Measurements from ENCODE around the gene TLE3.
A peak's percentile ranks its signal among the peaks of the same experiment; 100 is the strongest.
"Not testable (repeated sequence)": the region's sequence is repeated elsewhere in the genome, so short reads cannot be mapped to it uniquely, and the experiment has no call there.

The TLE3 gene

GRCh38 chr15:70097321-70098152 lies at the start of gene TLE3:
Gene TLE3 (minus strand): TSS chr15:70097917. CDS start chr15:70096798, 1,119 bp downstream.
- peak; percentile 94 to 99 for DNase-seq

- no peak for DNase-seq
Observed at GRCh38 chr15:70147178-70147760, 49.6 kb upstream of the TLE3 start.

- DNase-seq: no peak
Observed at GRCh38 chr15:70146771-70147170, 49.1 kb upstream of the TLE3 start.

GRCh38 chr15:70146162-70146561 lies 48.4 kb upstream of the TLE3 start:
- DNase-seq: no peak

- DNase-seq: no peak
Observed at GRCh38 chr15:70145261-70145660, 47.5 kb upstream of the TLE3 start.

GRCh38 chr15:70142322-70143191 lies 44.8 kb upstream of the TLE3 start:
- DNase-seq: no peak

GRCh38 chr15:70142072-70142321 lies 44.3 kb upstream of the TLE3 start:
- DNase-seq: no peak

GRCh38 chr15:70141376-70142071 lies 43.8 kb upstream of the TLE3 start:
- DNase-seq: no peak

- no peak for DNase-seq
Observed at GRCh38 chr15:70140543-70141375, 43.0 kb upstream of the TLE3 start.

GRCh38 chr15:70140025-70140542 lies 42.4 kb upstream of the TLE3 start:
- no peak for DNase-seq

GRCh38 chr15:70137967-70138366 lies 40.2 kb upstream of the TLE3 start:
- DNase-seq: no peak

- DNase-seq: not testable (repeated sequence)
Observed at GRCh38 chr15:70137021-70137420, 39.3 kb upstream of the TLE3 start.

GRCh38 chr15:70133781-70134421 lies 36.2 kb upstream of the TLE3 start:
- no peak for DNase-seq

- DNase-seq: no peak
Observed at GRCh38 chr15:70133296-70133695, 35.6 kb upstream of the TLE3 start.

GRCh38 chr15:70132571-70132970 lies 34.9 kb upstream of the TLE3 start:
- DNase-seq: no peak

- no peak for DNase-seq
Observed at GRCh38 chr15:70132139-70132538, 34.4 kb upstream of the TLE3 start.

GRCh38 chr15:70128414-70129140 lies 30.9 kb upstream of the TLE3 start:
- DNase-seq: no peak

GRCh38 chr15:70127770-70128413 lies 30.2 kb upstream of the TLE3 start:
- DNase-seq: peak in 1 of 2 experiments; percentile 24

GRCh38 chr15:70127288-70127746 lies 29.6 kb upstream of the TLE3 start:
- peak; percentile 94 to 95 for DNase-seq

GRCh38 chr15:70126362-70126761 lies 28.6 kb upstream of the TLE3 start:
- DNase-seq: no peak
